ENCODE results near the gene NEUROD6.

The NEUROD6 gene

GRCh38 chr7:31340603-31341002, at the start of gene NEUROD6:
Gene NEUROD6, minus strand, starts transcription at chr7:31340726. Its CDS starts 1,458 bp downstream, at chr7:31339268.
- Histone ChIP-seq H3K9me3 (ENCODE audit: control insufficient read depth, insufficient read depth, low read depth, low read length) (no peaks in the 10 kb centered on the region), H3K4me1 (ENCODE audit: control insufficient read depth, insufficient read depth, low read length) (no peaks in the 10 kb centered on the region), H3K27me3 (ENCODE audit: control insufficient read depth, insufficient read depth, low read length) (peaks cover 31% of the 10 kb centered on the region), H3K9ac (ENCODE audit: low read length) (no peak within 1 kb of the TSS), H3K27ac (ENCODE audit: low read depth, low read length) (no peak within 1 kb of the TSS), H3K4me3 (ENCODE audit: low read depth, low read length) (no peak within 1 kb of the TSS), H3K36me3 (ENCODE audit: control insufficient read depth, insufficient read depth, low read length) (no peaks in the 10 kb centered on the region)

- H3K27ac ChIP-seq (ENCODE audit: low read depth, low read length): no peak overlapping the region
- no peaks in the 10 kb centered on the region for H3K4me1 ChIP-seq (ENCODE audit: control insufficient read depth, insufficient read depth, low read length)
- H3K27me3 ChIP-seq (ENCODE audit: control insufficient read depth, insufficient read depth, low read length): no peaks in the 10 kb centered on the region
- no peaks in the 10 kb centered on the region for H3K36me3 ChIP-seq (ENCODE audit: control insufficient read depth, insufficient read depth, low read length)
- no peaks in the 10 kb centered on the region for H3K9me3 ChIP-seq (ENCODE audit: control insufficient read depth, insufficient read depth, low read depth, low read length)
- H3K9ac ChIP-seq (ENCODE audit: low read length): no peak overlapping the region
- no peak overlapping the region for H3K4me3 ChIP-seq (ENCODE audit: low read depth, low read length)
Observed at GRCh38 chr7:31384466-31384865, 43.9 kb upstream of the NEUROD6 start.

GRCh38 chr7:31382722-31383121, 42.2 kb upstream of the NEUROD6 start:
- no peaks in the 10 kb centered on the region for H3K36me3 ChIP-seq (ENCODE audit: control insufficient read depth, insufficient read depth, low read length)

GRCh38 chr7:31373337-31374289, 33.1 kb upstream of the NEUROD6 start:
- Histone ChIP-seq H3K4me1 (ENCODE audit: control insufficient read depth, insufficient read depth, low read length) (peaks cover 34% of the 10 kb centered on the region), H3K36me3 (ENCODE audit: control insufficient read depth, insufficient read depth, low read length) (no peaks in the 10 kb centered on the region), H3K4me3 (ENCODE audit: low read depth, low read length) (no peak overlapping the region), H3K27me3 (ENCODE audit: control insufficient read depth, insufficient read depth, low read length) (peaks cover 7% of the 10 kb centered on the region; the same call in 1 of the 2 replicates), H3K9me3 (ENCODE audit: control insufficient read depth, insufficient read depth, low read depth, low read length) (no peaks in the 10 kb centered on the region), H3K27ac (ENCODE audit: low read depth, low read length) (no peak overlapping the region), H3K9ac (ENCODE audit: low read length) (no peak overlapping the region)

More at GRCh38 chr7:31382722-31383121, 42.2 kb upstream of the NEUROD6 start:
- Histone ChIP-seq H3K9ac (ENCODE audit: low read length) (no peak overlapping the region), H3K4me3 (ENCODE audit: low read depth, low read length) (no peak overlapping the region), H3K9me3 (ENCODE audit: control insufficient read depth, insufficient read depth, low read depth, low read length) (no peaks in the 10 kb centered on the region), H3K27me3 (ENCODE audit: control insufficient read depth, insufficient read depth, low read length) (no peaks in the 10 kb centered on the region), H3K27ac (ENCODE audit: low read depth, low read length) (no peak overlapping the region), H3K4me1 (ENCODE audit: control insufficient read depth, insufficient read depth, low read length) (no peaks in the 10 kb centered on the region)

GRCh38 chr7:31372231-31372959, 31.9 kb upstream of the NEUROD6 start:
- no peak overlapping the region for H3K9ac ChIP-seq (ENCODE audit: low read length)
- no peaks in the 10 kb centered on the region for H3K9me3 ChIP-seq (ENCODE audit: control insufficient read depth, insufficient read depth, low read depth, low read length)

GRCh38 chr7:31371621-31372020, 31.1 kb upstream of the NEUROD6 start:
- Histone ChIP-seq H3K9me3 (ENCODE audit: control insufficient read depth, insufficient read depth, low read depth, low read length) (no peaks in the 10 kb centered on the region), H3K36me3 (ENCODE audit: control insufficient read depth, insufficient read depth, low read length) (no peaks in the 10 kb centered on the region), H3K27me3 (ENCODE audit: control insufficient read depth, insufficient read depth, low read length) (peaks cover 7% of the 10 kb centered on the region; the same call in 1 of the 2 replicates), H3K27ac (ENCODE audit: low read depth, low read length) (no peak overlapping the region), H3K4me3 (ENCODE audit: low read depth, low read length) (no peak overlapping the region), H3K4me1 (ENCODE audit: control insufficient read depth, insufficient read depth, low read length) (peaks cover 34% of the 10 kb centered on the region), H3K9ac (ENCODE audit: low read length) (no peak overlapping the region)

More at GRCh38 chr7:31372231-31372959, 31.9 kb upstream of the NEUROD6 start:
- H3K27ac ChIP-seq (ENCODE audit: low read depth, low read length): no peak overlapping the region
- H3K4me3 ChIP-seq (ENCODE audit: low read depth, low read length): no peak overlapping the region
- H3K36me3 ChIP-seq (ENCODE audit: control insufficient read depth, insufficient read depth, low read length): no peaks in the 10 kb centered on the region
- H3K4me1 ChIP-seq (ENCODE audit: control insufficient read depth, insufficient read depth, low read length): peaks cover 34% of the 10 kb centered on the region
- peaks cover 7% of the 10 kb centered on the region; the same call in 1 of the 2 replicates for H3K27me3 ChIP-seq (ENCODE audit: control insufficient read depth, insufficient read depth, low read length)

- H3K9ac ChIP-seq (ENCODE audit: low read length): no peak overlapping the region
- H3K27me3 ChIP-seq (ENCODE audit: control insufficient read depth, insufficient read depth, low read length): peaks cover 7% of the 10 kb centered on the region; the same call in 1 of the 2 replicates
- H3K4me1 ChIP-seq (ENCODE audit: control insufficient read depth, insufficient read depth, low read length): peaks cover 34% of the 10 kb centered on the region
- H3K9me3 ChIP-seq (ENCODE audit: control insufficient read depth, insufficient read depth, low read depth, low read length): no peaks in the 10 kb centered on the region
- no peaks in the 10 kb centered on the region for H3K36me3 ChIP-seq (ENCODE audit: control insufficient read depth, insufficient read depth, low read length)
- H3K27ac ChIP-seq (ENCODE audit: low read depth, low read length): no peak overlapping the region
- no peak overlapping the region for H3K4me3 ChIP-seq (ENCODE audit: low read depth, low read length)
Observed at GRCh38 chr7:31370609-31371008, 30.1 kb upstream of the NEUROD6 start.

- no peaks in the 10 kb centered on the region for H3K9me3 ChIP-seq (ENCODE audit: control insufficient read depth, insufficient read depth, low read depth, low read length)
- no peaks in the 10 kb centered on the region for H3K36me3 ChIP-seq (ENCODE audit: control insufficient read depth, insufficient read depth, low read length)
- H3K4me3 ChIP-seq (ENCODE audit: low read depth, low read length): no peak overlapping the region
- H3K4me1 ChIP-seq (ENCODE audit: control insufficient read depth, insufficient read depth, low read length): peaks cover 34% of the 10 kb centered on the region
- no peak overlapping the region for H3K27ac ChIP-seq (ENCODE audit: low read depth, low read length)
- no peak overlapping the region for H3K9ac ChIP-seq (ENCODE audit: low read length)
- peaks cover 7% of the 10 kb centered on the region; the same call in 1 of the 2 replicates for H3K27me3 ChIP-seq (ENCODE audit: control insufficient read depth, insufficient read depth, low read length)
Observed at GRCh38 chr7:31368620-31369019, 28.1 kb upstream of the NEUROD6 start.

- H3K4me1 ChIP-seq (ENCODE audit: control insufficient read depth, insufficient read depth, low read length): no peaks in the 10 kb centered on the region
- no peak overlapping the region for H3K9ac ChIP-seq (ENCODE audit: low read length)
- no peaks in the 10 kb centered on the region for H3K27me3 ChIP-seq (ENCODE audit: control insufficient read depth, insufficient read depth, low read length)
- H3K27ac ChIP-seq (ENCODE audit: low read depth, low read length): no peak overlapping the region
- no peak overlapping the region for H3K4me3 ChIP-seq (ENCODE audit: low read depth, low read length)
- H3K9me3 ChIP-seq (ENCODE audit: control insufficient read depth, insufficient read depth, low read depth, low read length): no peaks in the 10 kb centered on the region
- no peaks in the 10 kb centered on the region for H3K36me3 ChIP-seq (ENCODE audit: control insufficient read depth, insufficient read depth, low read length)
Observed at GRCh38 chr7:31363496-31363895, 23.0 kb upstream of the NEUROD6 start.

- H3K9ac ChIP-seq (ENCODE audit: low read length): no peak overlapping the region
- no peaks in the 10 kb centered on the region for H3K36me3 ChIP-seq (ENCODE audit: control insufficient read depth, insufficient read depth, low read length)
- H3K4me3 ChIP-seq (ENCODE audit: low read depth, low read length): no peak overlapping the region
- H3K4me1 ChIP-seq (ENCODE audit: control insufficient read depth, insufficient read depth, low read length): no peaks in the 10 kb centered on the region
- H3K9me3 ChIP-seq (ENCODE audit: control insufficient read depth, insufficient read depth, low read depth, low read length): no peaks in the 10 kb centered on the region
- no peak overlapping the region for H3K27ac ChIP-seq (ENCODE audit: low read depth, low read length)
- no peaks in the 10 kb centered on the region for H3K27me3 ChIP-seq (ENCODE audit: control insufficient read depth, insufficient read depth, low read length)
Observed at GRCh38 chr7:31363051-31363450, 22.5 kb upstream of the NEUROD6 start.

- Histone ChIP-seq H3K9ac (ENCODE audit: low read length) (no peak overlapping the region), H3K27me3 (ENCODE audit: control insufficient read depth, insufficient read depth, low read length) (no peaks in the 10 kb centered on the region), H3K9me3 (ENCODE audit: control insufficient read depth, insufficient read depth, low read depth, low read length) (no peaks in the 10 kb centered on the region), H3K36me3 (ENCODE audit: control insufficient read depth, insufficient read depth, low read length) (no peaks in the 10 kb centered on the region), H3K4me3 (ENCODE audit: low read depth, low read length) (no peak overlapping the region), H3K27ac (ENCODE audit: low read depth, low read length) (no peak overlapping the region), H3K4me1 (ENCODE audit: control insufficient read depth, insufficient read depth, low read length) (no peaks in the 10 kb centered on the region)
Observed at GRCh38 chr7:31362401-31362800, 21.9 kb upstream of the NEUROD6 start.
